Suprapubic skin (tissue), 4 donors: Measurements from ENCODE around the gene APOO.

Source experiments
- EP300 ChIP-seq: sonication (generic); formaldehyde crosslinking; IDR thresholded peaks from one replicate; pipeline ENCODE4 v1.6.1; 2017; ENCODE audit warnings: antibody characterized with exemption
- POLR2A ChIP-seq, 2 donors: fragments of 450-650 bp; IDR thresholded peaks; one replicate each; pipeline ENCODE4 v1.6.1; 2017; ENCODE audit warnings: antibody characterized with exemption in 2 of 2, mild to moderate bottlenecking in 2 of 2, moderate library complexity in 2 of 2
- POLR2AphosphoS5 ChIP-seq, 3 donors: sonication (generic); formaldehyde crosslinking; IDR thresholded peaks; one replicate each; pipeline ENCODE4 v1.6.1; 2017; ENCODE audit warnings: antibody characterized with exemption in 3 of 3
- TF ChIP-seq, protein P1 (sequence below), 2 donors: fragments of 200-600 bp in 1 of 2; fragments of 450-650 bp in 1 of 2; sonication (generic) in 1 of 2; IDR thresholded peaks; one replicate each; pipeline ENCODE4 v1.5.1; 2016 to 2019; ENCODE audit warnings: antibody characterized with exemption in 2 of 2, mild to moderate bottlenecking in 1 of 2, moderate library complexity in 1 of 2

GRCh38 chrX:23890933-23891332, 16.8 kb downstream of the APOO start:
- TF ChIP-seq EP300 (no peak), POLR2A (IDR thresholded peaks at IDR 0.05) (no peak), POLR2AphosphoS5 (IDR thresholded peaks at IDR 0.05) (no peak)
- TF ChIP-seq, protein P1, sequence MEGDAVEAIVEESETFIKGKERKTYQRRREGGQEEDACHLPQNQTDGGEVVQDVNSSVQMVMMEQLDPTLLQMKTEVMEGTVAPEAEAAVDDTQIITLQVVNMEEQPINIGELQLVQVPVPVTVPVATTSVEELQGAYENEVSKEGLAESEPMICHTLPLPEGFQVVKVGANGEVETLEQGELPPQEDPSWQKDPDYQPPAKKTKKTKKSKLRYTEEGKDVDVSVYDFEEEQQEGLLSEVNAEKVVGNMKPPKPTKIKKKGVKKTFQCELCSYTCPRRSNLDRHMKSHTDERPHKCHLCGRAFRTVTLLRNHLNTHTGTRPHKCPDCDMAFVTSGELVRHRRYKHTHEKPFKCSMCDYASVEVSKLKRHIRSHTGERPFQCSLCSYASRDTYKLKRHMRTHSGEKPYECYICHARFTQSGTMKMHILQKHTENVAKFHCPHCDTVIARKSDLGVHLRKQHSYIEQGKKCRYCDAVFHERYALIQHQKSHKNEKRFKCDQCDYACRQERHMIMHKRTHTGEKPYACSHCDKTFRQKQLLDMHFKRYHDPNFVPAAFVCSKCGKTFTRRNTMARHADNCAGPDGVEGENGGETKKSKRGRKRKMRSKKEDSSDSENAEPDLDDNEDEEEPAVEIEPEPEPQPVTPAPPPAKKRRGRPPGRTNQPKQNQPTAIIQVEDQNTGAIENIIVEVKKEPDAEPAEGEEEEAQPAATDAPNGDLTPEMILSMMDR (IDR thresholded peaks at IDR 0.05): no peak
